DMS53 treated with DMSO at 0.1 percent for 48 hours (cell line): Measurements from ENCODE around the gene CINP.

ENCODE experiments used
- DNase-seq: peaks from one replicate; lab custom pipeline; 2025; ENCODE audit not compliant: unreplicated experiment; lab: John Stamatoyannopoulos, UW

The CINP gene

DNA sequence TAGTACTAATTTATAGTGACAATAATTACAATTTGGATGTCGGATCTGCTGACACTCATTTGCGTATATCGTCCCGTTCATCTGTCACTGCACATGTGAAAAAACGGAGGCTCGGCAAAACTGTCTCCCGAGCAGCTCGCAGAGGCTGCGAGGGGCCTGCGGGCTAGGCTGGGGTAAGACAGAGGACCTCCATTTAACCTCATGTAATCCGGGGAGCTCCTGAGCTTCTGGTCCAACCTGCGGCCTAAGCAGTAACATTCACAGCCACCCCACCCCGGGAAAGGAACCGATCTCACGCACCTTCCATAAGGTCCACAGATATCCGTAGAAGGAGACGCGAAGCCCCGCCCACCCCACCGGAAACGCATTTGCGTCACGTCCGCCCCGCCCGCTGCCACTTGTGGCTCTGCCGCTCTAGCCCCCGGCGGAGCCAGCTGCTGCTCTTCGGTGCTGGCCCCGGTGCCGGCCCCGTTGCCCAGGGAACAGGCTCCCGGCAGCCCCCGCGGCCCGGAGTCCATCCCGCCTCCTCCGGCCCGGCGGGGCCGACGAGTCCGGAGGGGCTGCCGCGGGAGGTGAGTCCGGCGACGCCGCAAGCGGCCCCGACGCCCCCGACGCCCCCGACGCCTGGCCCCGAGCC lies at the start of gene CINP, which contains the start of gene TECPR2:
CINP (minus strand) TSS at position 346 of the 637 bp plus-strand sequence; CDS start at position 307, 39 bp downstream.
TECPR2 (plus strand) TSS at position 397 of the 637 bp plus-strand sequence. CDS start 13,781 bp downstream, outside the sequence.
- peak; percentile 82 for DNase-seq

DNA sequence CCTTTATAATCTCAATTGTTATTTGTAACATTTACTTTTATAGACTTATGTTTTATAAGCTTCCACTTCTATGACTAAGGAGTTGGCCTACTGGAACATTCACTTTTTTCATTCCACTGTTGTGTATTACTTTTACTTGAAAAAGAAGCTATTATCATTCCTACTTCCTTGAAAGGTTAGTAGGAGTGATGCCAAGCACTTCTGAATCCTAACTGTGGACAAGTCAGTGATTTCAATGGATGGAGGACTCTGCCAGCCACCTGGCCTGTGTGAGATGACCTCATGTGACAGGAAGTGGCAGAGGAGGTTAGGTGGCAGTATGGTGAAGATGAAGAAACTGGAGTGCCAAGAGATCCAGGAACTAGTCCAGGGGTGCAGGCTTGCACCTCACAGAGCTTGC lies 46.0 kb upstream of the CINP start:
- peak; percentile 34 for DNase-seq

DNA sequence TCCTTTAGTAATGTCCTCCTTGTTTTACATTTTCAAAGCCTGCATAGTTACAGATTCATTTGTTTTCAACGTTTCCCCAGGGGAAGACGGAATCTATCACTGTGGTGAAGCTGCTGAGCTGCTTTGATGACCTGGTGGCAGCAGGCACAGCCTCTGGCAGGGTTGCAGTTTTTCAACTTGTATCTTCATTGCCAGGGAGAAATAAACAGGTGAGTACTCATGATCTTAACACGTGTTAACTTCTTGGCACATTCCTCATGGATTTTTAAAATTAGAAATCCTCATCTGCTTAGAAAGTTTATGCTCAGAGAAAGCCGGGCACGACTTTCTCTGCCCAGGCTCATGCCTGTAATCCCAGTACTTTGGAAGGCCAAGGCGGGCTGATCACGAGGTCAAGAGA lies 44.6 kb upstream of the CINP start:
- no peak for DNase-seq

GRCh38 chr14:102403028-102403427 lies 40.3 kb upstream of the CINP start:
- no peak for DNase-seq

DNA sequence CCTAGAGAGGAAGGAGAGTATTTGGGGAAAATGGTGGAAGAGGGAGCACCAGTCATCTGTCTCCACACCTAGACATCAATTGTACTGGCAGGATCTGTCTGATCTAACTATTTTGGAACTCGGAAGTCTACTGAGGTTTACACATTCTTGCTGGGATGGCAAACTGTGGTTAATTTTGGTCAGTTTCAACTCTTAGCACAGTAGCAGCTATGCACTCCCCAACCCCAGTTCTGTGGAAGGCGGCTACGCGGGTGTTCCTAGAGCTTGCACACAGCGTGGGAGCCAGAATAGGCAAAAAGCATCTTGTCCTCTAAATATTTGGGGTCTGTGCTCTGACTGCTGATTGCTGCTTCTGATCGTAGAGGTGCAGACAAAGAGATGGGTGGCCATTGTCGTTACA lies 33.8 kb upstream of the CINP start:
- no peak for DNase-seq

- no peak for DNase-seq
These were observed 32.2 kb upstream of the CINP start for GRCh38 chr14:102394717-102395375.

- DNase-seq = no peak
These were observed 29.8 kb upstream of the CINP start for GRCh38 chr14:102392506-102392905.

DNA sequence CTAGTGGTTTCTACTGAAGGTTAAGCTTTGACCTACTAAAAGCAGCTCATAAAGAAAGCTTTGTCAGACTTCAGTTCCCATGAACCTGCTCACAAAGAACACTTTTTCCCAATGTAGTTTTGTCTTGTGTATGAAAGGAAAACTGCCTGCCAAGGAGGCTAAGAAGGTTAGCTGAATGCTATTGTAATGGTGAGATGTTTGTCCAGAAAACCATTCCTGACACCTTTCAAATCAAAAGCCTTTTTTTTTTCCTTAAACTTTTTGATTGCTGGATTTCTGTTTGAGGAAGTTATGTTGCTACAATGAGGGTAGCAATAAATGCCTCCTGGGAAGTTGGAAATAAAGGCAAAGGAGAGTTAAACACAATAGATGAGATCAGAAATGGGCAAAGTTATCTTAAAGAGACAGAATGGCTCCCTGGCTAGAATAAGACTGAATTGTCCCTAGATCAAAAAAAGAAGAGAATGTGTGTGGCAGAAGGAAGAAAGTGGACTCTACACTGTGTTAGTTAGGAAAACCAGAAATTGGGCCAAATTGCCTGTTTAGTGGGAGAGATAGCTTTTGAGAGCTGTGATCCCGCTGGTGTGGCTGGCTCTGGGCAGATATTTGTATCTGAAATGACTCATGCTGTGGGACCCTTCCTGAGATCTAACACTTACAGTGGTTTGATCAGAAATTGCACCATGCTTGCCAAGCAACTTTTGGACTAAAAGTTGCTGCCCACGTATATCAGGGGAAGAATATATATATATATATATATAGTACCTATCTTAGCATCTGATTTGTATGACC lies 27.6 kb upstream of the CINP start:
- no peak for DNase-seq

- no peak for DNase-seq
These were observed 26.6 kb upstream of the CINP start for GRCh38 chr14:102389246-102389645.

GRCh38 chr14:102387086-102387485 lies 24.4 kb upstream of the CINP start:
- no peak for DNase-seq

DNA sequence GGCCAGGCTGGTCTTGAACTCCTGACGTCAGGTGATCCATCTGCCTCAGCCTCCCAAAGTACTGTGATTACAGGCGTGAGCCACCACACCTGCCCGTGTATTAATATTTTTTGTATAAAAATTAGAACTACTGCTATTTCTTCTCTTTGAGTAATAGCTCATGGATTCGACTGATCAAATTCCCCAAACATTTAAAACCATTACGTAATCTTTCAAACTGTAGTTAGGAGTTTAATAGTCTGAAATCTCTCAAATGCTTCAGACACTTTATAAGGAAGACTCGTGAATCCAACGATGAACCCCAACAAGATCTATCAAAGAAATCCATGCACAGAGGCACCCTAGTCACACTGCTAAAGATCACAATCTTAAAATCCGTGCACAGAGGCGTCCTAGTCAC lies 16.1 kb upstream of the CINP start:
- DNase-seq = no peak

- no peak for DNase-seq
These were observed 15.0 kb upstream of the CINP start for GRCh38 chr14:102377696-102378095.

GRCh38 chr14:102375119-102375518 lies 12.4 kb upstream of the CINP start:
- DNase-seq = no peak

GRCh38 chr14:102374264-102374663 lies 11.6 kb upstream of the CINP start:
- DNase-seq = no peak

DNA sequence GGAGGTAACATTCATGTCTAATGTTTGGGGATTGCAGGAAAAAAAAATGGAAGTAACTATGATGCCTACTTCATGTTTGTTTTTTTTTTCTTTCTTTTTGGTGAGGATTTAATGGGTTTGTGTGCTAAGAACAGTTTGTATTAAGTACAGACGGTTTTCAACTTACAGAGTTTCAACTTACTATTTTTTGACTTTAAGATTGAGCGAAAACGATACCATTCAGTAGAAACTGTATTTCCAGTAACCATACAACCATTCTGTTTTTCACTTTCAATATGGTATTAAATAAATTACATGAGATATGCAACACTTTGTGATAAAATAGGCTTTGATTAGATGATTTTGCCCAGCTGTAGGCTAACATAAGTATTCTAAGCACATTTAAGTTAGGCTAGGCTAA lies 10.4 kb upstream of the CINP start:
- no peak for DNase-seq

DNA sequence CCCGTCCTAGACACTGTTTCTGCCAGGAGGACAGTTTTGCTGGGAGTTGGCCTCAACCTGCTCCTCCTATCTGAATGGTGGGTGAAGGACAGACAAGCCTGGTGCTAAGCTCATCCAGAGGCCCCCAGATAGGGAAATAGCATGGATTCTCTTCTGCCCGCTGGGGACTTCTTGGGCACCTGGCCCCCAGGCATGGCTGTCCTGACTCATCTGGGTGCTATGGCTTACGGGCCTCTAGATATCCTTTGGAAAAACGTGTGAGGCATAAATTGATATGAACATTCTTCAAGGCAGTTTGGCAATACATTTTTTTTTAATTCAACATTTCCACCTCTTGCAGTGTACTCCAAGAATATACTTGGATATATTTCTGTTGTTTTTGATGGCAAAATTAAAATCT lies 8.7 kb upstream of the CINP start:
- no peak for DNase-seq

- DNase-seq = no peak
These were observed 7.7 kb upstream of the CINP start for GRCh38 chr14:102370305-102370809.

DNA sequence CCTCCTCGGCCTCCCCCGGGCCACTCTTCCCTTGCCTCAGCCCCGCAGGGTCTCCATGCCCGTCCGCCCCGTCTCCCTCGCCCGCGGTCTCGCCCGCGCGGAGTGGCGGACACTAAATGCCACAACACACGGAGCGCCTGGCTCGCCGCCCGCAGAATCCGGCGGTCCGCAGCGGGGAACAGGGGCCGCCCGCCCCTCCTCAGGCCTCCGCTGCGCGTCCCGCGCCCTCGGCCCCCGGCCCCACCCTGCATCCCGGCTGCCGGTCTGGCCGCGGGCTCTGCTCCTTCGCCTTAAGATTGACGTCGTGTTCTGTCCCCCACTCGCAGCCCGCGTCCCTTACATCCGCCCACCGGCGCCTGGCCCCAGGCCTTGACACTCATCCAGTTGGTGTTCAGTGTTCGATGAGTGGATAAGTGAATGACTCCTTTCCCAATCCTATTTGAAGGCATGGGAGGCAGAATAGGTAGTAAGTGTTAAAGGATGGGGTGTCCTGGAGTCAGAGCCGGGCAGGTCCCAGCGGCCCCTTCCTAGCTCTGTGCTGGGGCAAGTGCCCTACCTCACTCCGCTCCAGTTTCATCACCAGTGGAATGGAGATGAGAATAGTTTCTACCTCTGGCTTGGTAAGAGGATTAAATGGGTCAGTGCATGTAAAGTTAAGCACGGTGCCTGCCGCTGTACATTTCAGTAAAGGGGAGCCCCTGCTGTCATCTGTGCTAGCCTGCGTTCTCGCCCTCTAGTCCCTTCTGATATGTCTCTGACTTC lies 673 bp upstream of the CINP start:
- no peak for DNase-seq

DNA sequence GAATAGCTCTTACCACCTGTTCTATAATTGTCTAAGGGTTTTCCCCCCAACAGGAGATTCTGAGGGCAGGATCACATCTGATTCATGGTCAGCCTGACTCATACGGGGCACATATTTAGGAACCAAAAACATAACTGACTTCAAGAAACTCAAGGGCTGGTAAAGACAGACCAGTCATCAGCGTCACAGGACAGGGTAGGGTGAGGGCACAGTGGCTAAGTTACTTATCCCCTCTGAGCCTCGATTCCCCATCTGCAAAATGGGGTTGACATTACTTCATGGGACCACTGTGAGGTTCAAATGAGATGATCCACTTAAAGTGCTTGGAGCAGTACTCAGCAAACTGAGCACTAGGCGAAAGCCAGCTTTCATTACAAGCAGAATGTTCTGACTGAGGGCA lies 606 bp downstream of the CINP start:
- no peak for DNase-seq

GRCh38 chr14:102360388-102360787 lies 2.3 kb downstream of the CINP start:
- DNase-seq = no peak

- DNase-seq = no peak
These were observed 3.3 kb downstream of the CINP start for GRCh38 chr14:102359341-102359740.
